Glomerular visceral epithelial cell (primary cell): ENCODE measurements around the gene MTOR.

Experiments used
- DNase-seq: peaks from one replicate; pipeline ENCODE4 v3.0.0-alpha.2; 2016; ENCODE audit errors: extremely low spot score

Gene MTOR

DNA sequence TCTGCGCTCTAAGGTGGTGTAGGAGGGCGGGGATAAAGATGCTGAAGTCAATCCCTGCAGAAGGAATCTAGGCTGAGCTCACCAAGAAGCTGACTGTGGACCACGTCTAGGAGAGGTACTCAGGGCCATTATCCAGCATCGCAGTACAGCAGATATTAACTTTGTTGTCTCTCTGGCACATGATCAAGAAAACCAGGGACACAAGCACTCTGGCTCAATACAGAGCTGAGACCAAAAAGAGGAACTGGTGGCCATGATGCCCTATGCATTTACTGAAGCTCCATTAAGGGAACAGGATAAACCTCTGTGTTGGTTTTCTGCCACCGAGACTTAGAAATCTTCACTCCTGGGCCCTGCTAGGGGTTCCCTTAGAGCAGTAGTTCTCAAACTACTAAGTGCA, 111.2 kb downstream of the MTOR start:
- DNase-seq, result no peak

DNA sequence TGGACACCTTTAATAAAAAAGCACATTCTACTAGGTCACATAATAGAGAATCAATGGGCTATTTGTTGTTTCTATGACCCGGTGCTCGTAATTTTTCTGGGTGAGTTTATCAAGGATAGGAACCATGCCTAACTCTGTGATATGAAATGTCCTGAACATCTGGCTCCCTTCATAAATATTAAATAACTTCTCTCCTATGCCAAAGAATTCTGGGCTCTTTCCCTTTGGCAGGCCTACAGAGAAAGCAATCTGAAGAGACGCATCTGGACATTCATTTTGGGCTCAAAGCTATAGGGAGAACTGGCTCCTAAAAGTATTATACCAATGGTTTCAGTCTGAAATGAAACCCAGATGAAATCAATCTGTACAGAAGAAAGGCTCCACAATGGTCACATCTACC, 112.0 kb downstream of the MTOR start:
- no peak for DNase-seq

DNA sequence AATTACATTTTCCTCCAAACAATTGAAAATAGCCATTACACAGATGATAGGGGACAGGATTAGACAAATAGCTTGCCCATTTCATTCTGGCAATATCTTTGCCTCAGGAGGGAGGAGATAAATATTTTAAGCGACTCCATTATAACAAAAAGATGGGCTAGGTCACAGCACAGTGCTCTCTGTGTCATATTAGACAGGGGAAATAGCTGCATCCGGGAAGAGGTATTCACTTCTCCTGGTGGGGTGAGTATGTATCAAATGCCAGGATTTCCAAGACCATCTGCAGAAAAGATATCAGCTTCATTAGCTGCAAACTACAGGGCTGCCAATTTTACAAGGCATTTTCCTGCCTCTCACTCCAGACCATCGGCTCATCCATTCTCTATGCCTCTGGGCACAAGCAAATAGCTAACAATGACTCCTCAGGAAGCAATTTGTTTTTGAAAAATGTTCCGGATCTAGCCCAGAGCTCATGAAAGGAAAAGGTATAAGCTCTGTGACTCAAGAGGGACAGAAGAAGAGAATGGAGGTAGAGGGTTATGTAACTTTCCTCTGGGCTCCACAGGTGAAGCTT, 115.1 kb downstream of the MTOR start:
- no peak for DNase-seq

DNA sequence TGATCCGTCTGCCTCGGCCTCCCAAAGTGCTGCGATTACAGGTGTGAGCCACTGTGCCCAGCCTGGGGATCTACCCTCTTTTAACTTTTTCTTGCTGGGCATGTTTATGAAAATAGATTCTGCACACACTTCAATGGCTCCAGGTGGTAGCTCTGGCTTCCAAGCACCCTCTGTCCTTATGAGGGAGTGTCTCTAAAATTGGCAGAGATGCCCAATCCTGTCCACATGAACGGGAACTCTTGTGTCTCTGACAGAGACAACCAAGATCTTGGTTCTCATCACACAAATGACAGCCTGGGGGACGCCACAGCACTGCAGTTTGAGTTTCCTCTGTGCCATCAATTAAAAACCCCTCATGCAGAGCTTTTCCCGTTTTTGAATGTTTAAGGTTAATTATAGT, 116.6 kb downstream of the MTOR start:
- no peak for DNase-seq

DNA sequence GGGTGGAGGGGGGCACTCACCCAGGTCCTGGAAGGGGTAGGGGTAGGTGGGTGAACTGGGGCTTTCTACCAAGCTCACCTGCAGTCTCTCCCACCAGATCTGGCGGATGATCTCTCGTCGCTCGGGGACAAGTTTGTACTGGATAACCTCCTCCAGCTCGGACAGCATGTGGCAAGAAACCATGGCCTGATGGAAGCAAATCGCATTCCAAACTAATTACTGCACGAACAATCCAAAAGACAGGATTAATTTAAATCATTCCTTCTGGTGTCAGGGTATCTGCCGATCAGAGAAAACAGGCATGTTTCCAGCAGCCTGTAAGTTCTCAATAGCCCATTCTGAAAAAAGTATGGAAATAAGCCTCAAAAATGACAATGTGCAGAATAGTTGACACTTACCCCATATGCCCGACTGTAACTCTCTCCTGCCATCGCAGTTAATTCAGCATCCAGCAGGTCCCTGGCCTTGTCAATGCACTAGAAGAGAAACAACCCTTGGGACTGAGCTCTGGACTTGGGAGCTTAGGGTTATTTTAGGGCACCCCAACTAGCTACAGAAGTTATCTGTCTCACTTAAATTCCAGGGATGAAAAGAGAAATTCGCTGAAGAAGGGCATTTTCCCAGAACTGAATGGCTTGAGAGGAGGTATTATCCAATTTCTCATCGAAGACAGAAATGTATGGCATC, 117.6 kb downstream of the MTOR start:
- DNase-seq, result no peak

DNA sequence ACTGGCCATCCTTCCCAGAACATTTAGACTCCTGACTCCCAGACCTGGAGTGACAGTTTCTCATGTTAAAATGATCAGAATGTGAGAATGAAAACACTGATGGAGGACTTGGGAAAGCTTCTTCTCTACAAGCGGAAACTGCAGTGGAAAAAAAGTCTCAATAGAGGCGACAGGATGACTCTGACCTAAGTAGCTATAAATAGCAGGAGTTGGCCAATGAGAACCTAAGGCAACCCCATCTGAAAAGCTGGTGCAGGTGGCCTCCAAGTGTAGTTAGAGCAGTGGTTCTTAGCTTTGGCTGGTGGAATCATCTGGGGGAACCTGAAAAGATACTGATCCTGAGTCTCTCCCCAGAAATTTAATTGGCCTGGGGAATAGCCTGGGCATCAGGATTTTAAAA, 118.4 kb downstream of the MTOR start:
- no peak for DNase-seq

DNA sequence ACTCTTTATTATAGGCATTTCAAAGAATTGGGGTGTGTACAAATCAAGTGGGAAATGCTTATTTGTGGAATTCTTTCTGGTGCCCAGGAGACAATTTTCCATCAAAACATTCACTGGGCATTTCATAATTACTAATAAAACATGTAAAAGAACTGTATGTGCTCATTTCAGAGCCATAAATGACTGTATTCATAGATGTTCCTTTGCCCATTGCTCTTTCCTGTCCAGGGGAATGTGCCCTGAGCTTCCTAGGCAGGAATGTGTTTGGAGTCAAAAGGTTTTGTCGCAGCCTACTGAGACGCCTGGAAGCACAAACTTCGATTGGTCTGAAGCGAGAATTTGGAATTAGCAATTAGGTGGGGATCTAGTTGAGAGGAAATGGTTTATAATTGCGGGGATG, 119.0 kb downstream of the MTOR start:
- DNase-seq, result no peak

DNA sequence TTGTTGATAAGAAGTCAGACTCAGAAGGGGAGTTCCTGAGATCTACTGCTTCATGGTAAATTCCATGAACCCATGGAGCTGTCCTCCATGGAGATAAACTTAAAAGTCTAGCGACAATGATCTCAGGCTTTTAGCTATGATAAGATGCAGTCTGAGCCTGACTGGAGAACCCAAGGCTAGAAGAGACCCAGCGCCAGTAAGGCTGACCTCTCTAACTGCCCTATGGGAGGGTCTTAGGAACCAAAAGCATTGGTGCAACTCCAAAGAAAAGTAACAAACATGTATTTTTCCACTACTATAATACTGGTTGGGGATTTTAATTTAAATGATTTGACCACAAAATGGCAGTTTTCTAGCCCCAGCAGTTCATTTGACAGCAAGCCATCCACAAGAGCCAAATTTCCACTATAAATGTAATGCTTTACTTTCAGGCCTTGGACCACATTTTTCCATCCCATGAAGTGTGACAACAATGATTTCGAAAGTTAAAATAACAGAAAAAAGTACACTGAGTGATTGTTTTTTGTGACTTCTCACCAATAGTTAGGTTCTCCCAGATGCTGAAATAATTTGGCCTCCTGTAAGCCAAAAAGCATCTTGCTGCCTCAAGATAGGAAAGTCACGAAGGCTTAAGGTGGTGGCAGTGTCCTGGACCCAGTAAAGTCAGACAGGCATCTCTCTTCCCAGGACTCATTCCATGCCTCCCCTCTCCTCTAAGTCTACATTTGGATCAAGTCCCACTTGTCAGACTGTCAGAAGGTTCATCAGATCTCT, 119.5 kb downstream of the MTOR start:
- no peak for DNase-seq

DNA sequence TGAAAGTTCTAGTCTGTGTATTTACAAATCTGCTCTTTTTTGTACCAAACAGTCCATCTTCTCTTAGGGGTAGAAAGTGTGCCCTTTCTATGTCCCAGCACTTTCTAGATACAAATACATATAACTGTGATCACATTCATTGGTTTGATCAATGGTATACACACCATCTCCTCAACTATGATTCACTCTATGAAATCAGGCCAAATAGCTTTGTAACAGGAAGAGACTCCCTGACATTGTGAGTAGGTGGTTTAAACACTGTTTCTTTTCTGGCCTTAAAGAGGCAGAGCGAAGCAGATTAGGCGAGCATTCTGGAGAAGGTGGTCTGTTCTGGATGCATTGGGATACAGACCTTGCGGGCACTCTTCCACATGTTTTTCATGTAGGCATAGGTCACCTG, 123.4 kb downstream of the MTOR start:
- no peak for DNase-seq

DNA sequence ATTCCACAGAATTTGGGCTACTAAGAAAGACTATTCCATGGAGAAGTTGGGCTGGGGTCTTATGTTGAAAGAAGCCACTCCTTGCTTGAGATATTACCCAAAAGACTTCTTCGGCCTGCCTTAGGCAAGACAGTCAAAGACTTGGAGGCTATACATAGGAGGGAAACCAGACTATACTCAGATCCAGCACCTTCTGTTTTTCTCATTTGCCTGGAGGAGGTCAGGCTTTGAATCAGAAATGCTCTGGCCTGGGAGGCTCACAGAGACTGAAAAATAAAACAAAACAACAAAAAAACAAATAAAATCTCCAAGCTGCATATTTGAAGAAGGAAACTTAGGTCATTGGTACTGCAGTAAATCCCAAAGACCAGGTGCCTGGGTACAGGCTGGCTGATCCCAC, 124.3 kb downstream of the MTOR start:
- no peak for DNase-seq

DNA sequence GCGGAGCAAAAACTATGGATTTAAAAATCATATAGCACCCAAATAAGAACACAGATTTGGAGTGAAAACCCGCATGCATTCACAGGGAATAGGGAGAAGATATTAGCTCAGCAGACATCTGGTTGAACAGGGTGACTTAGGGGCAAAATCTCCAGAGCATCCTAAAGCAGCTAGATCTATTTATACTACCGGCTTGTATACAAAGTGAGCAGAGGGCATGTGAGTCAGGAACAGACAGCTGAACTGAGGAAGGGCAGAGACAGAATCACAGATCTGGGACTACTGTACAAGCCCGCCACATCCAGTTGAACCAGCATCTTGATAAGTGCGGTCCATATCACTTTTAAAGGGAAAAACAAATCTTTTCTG, 127.5 kb downstream of the MTOR start:
- DNase-seq, result no peak

DNA sequence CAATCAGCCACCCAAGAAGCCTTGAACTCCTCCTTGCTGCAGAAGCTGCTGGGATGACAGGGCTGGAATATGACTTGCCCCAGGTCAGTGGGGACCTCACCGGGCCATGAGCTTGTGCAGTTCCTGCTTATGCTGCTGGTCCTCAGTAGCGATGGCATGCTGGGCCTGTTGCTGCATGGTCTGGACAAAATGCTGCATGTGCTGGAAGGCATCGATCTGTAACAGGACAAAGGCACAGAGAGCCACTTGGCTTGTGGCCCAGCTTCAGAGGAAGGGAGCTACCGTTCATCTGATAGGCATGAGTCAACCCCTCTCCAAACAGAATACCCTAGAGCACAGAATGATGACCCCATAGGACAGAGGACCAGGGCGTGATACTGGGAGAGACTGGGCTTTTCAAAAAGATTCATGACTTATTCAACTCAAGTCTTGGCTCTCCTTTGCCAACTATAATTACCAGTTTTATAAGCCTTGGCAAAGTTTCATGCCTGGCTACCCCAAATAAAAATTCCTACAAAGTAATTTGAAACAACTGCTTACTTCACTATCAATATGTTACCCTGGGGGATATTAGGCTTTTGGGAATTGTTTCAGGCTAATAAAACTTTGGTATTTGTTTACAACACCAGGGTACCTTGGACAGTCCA, 128.0 kb downstream of the MTOR start:
- DNase-seq, result peak; percentile 6

DNA sequence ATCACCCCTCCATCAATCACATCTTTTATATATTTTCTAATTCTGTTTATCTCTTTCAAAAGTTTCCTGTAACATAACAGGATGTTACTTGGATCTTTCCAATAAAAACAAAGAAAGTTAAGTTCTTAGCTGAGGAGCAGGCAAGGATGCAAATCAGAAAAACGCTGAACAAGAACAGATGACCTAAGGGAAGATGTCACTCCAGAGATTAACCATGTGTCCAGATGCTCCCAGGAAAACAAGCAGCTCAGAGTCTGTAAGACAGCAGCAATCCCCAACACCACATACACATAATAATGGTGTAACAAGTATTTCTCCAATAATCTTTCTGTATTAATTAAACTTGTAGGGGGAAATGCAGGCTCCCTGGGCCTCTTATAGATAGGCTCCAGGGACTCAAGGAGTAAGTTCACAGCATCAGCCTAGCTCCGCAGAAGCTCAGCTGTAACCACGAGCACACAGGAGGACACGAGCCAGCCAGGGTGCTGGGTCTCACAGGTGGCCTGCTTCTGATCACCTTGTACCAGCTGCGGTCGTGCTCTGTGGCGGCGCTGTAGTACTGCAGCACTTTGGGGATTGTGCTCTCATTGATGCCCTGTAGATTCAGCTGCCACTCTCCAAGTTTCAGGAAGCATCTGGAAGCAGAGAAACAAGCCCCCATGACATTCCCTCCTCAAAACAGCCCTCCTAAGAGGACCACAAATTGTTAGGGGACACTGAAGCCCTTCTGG, 129.6 kb downstream of the MTOR start:
- no peak for DNase-seq

DNA sequence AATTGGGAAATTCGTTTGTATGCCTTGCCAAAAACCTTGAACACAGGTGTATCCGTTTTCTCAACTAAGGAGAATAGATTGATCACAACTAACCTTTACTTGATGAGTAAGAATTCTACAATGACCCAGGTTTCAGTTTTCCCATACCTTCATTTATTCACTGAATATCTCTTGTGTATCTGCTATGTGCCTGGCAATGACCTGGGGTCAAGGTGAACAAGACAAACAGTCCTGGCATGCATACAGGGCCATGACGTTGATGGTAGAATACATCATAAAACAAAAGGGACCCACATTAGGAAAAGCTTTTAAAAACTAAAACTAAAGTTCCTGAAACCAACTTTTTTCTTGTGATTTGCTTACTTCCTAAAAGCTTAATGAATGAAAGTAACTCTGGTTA, 130.5 kb downstream of the MTOR start:
- DNase-seq, result no peak

DNA sequence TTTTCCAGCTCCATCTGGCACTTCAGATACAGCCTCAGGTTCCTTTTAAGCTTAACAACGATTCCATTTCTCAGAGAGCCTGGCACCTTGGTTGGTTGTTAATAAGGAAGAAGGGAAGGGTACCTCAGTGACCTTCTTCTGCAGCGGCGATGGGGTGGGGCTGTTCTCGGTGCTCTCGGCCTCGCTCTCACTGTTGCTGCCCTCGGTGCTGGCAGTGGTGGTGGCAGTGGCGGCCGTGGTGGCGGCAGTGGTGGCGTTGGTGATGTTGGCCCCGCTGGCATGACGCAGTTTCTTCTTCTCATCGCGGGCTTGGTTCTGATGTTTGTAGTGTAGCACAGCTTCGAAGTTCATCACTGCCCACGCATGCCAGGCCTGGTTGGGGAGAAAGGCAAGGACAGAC, 131.9 kb downstream of the MTOR start:
- DNase-seq, result no peak

DNA sequence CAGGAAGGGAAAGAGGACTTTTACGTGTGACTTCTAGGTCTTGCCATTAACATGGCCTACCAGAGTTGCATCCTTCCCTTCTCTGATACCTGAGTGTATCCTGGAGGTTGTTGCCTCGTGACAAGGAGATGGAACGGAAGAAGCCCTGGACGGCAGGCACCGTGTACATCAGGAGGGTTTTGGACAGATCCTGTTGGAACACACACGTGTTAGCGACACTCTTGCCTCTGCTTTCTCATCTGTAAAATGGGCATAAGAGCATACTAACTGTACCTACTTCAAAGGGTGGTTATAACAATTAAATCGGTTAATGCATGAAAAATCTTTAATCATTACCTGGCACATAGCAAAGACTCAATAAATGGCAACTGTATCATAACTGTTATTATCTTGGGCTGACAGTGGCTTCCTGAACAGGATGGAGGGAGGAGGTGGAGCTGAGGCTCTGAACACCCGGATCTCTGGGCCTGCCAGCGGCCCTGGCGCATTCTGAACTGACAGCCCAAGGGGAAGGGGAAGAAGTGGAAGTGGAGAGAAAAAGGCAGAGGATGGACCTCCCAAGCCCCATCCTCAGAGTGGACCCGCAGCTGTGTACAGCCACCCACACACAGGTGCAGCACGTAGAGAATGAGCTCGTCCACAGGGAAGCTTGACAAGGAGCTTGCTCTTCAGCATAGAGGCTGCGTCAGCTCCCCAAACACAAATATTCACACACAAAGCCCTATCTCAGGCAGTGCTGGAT, 132.5 kb downstream of the MTOR start:
- DNase-seq, result no peak

DNA sequence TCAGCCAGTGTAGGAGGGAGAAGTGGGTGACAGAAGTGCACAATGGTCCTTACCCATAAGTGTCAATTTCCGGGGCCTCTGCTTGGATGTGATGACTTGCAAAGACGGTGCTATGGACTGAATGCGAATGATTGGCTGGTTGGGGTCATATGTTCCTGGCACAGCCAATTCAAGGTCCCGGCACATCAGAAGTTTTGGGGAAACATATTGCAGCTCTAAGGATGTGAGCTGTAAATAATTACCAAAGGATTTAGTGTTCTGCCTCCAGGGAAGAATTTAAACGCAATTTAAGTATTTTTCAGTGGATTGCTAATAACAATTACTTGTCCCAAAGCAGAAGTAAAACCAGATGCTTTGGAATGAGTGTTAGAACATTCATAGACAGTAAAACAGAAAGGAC, 135.8 kb downstream of the MTOR start:
- DNase-seq, result no peak

DNA sequence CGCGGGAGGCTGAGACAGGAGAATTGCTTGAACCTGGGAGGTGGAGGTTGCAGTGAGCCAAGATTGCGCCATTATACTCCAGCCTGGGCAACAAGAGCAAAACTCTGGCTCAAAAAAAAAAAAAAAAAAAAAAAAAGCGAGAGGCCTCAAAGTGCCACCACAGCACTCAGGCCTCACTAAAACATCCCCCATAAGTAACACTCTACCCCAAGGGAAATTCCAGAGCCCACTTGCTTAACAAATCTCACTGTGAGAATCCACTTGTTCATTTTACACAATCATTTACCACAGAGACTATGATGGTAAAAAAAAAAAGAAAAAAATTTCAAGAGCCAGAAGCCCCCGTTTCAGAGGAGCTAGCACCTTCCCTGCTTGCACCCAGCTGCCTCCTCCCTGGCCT, 136.4 kb downstream of the MTOR start:
- DNase-seq, result no peak

DNA sequence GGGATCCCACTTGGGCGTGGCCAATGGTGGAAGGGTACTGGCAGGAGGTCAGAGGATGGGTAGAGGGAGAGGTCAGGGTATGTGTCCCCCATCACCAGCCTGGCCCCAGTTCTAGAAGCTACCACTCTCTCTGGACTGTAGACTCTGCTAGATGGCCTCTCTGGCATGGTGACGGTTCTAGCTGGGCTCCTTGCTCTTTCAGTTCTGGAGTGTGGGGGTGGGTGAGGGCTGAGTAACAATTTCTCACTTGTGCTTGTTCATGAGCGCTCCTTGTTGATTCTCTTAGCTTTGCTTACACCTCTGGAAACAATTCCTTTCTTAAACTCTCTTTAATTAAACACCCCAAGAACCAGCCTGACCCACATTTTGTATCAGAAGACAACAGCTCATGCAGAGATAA, 137.4 kb downstream of the MTOR start:
- no peak for DNase-seq

DNA sequence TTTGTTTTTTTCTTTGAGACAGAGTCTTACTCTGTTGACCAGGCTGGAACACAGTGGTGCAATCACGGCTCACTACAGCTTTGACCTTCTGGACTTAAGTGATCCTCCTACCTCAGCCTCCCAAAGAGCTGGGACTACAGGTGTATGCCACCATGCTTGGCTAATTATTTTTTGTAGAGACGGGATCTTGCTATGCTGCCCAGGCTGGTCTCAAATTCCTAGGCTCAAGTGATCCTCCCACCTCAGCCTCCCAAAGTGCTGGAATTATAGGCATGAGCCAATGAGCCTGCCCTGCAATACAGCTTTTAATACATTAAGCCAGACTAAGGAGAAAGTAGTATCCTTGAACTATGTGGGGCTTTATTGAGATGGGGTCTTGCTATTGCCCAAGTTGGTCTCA, 146.0 kb downstream of the MTOR start:
- DNase-seq, result no peak

DNA sequence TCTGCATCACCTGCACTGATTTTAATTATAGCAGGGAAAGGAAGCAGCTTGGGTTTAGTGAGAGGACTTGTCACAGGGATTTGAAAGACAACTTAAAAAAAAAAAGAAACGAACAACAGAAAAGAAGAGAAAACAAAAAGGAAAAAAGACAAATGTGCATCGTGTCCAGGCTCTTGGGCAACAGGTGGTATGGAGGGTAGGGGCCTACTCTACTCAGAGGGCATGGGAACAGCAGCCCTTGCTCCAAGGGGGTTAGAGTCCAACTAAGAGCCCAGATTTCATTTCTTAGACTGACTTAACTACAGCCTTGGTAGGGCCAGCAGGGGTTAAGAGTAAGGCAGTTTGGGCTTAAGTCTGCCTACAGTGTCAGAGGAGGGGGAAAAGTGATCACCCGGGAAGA, 147.4 kb downstream of the MTOR start:
- DNase-seq, result no peak
